ENCODE measurements around the gene GNA12.

DNA sequence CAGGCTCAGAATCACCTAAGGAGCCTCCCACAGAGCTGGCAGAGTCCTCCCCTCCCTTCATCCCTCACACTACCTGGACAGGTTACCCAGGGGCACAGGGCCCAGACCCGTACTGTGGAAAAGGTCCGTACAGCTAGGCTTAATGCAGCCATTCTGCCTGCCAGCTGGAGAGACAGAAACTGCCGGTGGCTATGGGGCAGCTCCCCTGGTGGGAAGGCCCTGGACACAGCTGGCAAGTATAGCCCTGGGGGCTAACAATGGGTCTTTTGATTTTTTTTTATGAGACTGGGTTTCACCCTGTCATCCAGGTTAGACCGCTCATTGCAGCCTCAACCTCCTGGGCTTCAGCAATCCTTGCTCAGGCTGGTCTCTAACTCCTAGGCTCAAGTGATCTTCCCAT lies 68.3 kb downstream of the GNA12 start:
- TF ChIP-seq CTCF (IDR thresholded peaks at IDR 0.05) = no peak
- no peak for TF ChIP-seq POLR2A (IDR thresholded peaks at IDR 0.05)
